Putamen (tissue), 1 donor: ENCODE measurements around the gene STXBP5.
"Not testable (repeated sequence)": the region's sequence is repeated elsewhere in the genome, so short reads cannot be mapped to it uniquely, and the experiment has no call there.

Experiments used
- DNase-seq: peaks from one replicate; pipeline ENCODE4 v3.0.0-alpha.2; 2016; ENCODE audit warnings: low spot score

Gene STXBP5

GRCh38 chr6:147246853-147247635 is 42.8 kb downstream of the STXBP5 start:
- DNase-seq, result no peak

DNA sequence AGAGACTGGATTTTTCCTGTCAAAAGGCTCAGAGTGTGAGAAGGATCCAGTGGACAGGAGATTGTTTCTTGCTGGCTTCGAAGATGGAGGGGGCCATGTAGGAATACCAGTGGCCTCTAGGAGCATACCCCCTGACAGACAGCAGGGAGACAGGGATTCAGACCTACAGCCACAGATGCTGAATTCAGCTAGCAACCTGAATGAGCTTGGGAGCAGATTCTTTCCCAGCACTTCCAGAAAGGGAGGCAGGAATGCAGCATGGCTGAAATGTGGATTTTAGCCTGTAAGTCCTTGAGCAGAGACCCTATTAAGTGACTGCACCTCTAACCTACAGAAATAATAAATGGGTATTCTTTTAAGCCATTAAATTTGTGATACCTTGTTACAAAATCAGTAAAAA is 44.6 kb downstream of the STXBP5 start:
- DNase-seq, result no peak

- DNase-seq, result no peak
Observed at GRCh38 chr6:147251072-147251471, 46.9 kb downstream of the STXBP5 start.

GRCh38 chr6:147254929-147255473 is 50.8 kb downstream of the STXBP5 start:
- not testable (repeated sequence) for DNase-seq

- DNase-seq, result no peak
Observed at GRCh38 chr6:147255948-147256674, 51.9 kb downstream of the STXBP5 start.

- DNase-seq, result no peak
Observed at GRCh38 chr6:147257760-147258159, 53.5 kb downstream of the STXBP5 start.

DNA sequence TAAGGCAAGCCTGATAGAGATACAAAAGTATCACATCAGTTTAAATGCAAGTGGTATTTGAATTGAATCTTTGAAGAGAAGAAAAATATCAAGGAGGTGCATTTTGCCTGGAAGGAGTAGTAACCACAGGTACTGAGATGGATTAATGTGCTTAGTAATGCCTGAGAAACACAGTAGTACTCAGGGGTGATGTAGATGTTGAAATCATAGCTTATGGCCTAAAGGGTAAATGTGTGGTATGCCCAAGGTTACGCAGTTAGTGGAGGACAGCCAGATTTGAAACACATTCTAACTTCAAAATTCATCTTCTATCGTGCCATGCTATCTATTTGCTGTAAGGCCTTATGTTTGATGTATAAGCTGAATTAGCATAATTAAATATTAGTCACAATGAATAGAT is 55.9 kb downstream of the STXBP5 start:
- DNase-seq, result no peak

- no peak for DNase-seq
Observed at GRCh38 chr6:147262946-147263345, 58.7 kb downstream of the STXBP5 start.

GRCh38 chr6:147266821-147267220 is 62.6 kb downstream of the STXBP5 start:
- no peak for DNase-seq

DNA sequence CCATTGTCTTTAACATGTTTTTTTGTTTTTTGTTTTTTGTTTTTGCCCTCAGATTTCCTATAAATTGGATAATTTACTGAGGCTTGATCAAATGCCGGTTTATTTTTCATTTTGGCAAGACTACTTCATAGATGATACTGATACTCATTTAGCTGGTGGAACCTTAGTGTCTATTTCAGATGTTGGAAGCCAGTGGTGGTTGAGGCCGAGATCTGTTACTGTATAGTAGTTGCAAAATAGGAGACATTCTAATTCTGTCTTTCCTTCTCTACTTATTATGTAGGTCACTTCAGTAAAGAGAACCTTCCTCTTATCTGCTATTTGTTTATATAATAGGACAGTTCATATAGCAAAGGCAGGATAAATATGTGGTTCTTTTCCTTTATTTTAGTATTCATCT is 63.4 kb downstream of the STXBP5 start:
- no peak for DNase-seq

DNA sequence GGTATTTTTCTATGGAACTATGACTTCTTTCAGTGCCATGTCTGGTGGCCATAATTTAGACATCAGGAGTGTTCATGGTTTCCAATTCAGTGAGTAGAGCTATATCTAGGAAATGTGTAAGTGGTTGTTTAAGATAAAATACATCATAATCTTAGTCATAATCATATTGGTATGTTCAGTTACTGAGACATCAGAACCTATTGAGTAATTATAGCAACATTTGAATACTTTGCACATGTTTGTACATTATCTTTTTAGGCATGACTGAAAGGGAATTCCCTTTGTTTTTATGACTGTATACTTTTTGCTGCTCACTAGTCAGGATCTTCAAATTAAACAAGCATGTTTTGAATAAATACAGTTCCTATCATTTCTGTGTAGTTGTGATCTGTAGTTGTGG is 64.0 kb downstream of the STXBP5 start:
- DNase-seq, result no peak

DNA sequence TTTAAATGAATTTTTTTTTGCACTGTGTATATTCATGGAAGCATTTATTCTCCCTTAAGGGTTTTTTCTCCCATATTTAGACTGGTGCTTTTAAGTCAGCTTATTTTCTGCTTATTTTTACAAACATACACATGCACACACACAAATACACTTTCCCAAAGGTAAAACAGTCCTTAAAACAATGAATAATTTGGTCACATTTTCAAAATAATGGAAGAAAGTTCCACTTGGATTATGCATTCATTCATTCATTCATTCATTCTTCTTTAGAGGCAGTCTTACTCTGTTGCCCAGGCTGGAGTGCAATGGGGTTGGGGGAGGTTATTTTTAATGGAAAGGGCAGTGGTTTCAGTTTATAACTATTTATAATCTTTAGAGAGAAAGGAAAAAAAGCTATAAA is 69.8 kb downstream of the STXBP5 start:
- DNase-seq, result no peak

- DNase-seq, result no peak
Observed at GRCh38 chr6:147274776-147275175, 70.6 kb downstream of the STXBP5 start.

- no peak for DNase-seq
Observed at GRCh38 chr6:147278891-147279290, 74.7 kb downstream of the STXBP5 start.

DNA sequence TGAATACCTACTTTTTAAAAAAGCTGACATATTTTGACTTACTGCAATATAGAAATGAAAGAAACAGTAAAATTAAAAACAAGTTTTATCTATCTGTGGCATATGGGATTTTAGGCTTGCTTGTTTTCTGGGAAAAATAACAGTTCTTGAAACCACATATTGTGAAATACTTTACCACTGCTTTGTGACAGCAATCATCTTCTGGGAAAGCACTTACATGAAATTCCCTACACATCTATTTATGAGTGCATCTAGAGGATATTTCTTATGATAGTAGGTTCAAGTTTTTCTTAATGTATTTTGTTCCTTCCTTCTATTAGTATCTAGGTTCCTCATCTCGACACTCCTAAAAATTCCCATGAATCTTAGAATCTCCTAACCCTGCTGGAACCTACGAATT is 75.2 kb downstream of the STXBP5 start:
- no peak for DNase-seq

DNA sequence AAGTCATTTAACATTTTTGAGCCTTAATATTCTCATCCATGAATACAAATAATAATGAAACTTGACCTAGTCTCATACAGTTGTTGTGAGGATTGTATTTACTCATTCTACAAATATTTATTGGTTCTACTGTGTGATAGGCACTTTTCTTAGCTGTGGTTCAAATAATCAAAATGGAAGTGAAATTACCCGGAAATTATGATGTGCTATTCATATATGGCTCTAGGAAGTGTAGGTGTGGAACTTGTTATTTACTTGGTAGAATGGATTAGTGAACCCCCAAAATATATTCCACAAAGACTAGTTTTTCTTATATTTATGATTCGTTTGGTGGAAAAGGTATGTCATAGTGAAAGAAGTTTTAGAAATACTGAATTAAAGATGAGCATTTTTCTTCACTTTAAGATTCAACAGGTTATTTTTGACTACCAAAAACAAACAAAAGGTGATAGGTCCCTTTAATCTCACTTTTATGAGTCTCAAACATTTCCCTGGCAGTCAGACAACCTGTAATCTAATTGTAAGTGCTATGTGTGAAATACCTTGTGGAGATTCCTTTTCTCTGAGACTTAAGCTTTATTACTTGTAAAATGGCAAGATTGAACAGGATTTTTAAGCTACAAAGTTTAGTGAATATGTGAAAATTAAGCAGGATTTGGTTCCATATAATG is 77.8 kb downstream of the STXBP5 start:
- DNase-seq, result no peak

DNA sequence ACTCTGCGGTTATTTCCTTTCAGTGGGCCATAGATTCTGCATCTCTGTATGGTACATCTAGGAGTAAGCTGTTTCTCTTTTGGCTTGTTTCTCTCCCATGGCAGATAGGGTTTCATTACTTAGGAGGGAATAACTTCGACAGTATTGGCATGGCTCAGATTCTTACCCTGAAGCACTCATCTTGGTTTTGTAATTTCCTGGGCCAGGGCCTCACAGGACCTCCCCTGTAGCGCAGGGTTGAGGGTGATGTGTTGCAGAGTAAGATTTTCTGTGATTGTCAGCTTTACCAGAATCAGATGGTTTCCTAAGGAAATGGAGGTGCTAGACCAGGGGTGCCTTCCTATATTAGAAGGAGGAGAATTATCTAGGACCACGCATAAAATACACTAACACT is 78.3 kb downstream of the STXBP5 start:
- no peak for DNase-seq

- DNase-seq, result no peak
Observed at GRCh38 chr6:147283460-147283859, 79.2 kb downstream of the STXBP5 start.

- peak; percentile 17 for DNase-seq
Observed at GRCh38 chr6:147285087-147285855, 81.1 kb downstream of the STXBP5 start.

GRCh38 chr6:147287869-147288271 is 83.7 kb downstream of the STXBP5 start:
- DNase-seq, result no peak

DNA sequence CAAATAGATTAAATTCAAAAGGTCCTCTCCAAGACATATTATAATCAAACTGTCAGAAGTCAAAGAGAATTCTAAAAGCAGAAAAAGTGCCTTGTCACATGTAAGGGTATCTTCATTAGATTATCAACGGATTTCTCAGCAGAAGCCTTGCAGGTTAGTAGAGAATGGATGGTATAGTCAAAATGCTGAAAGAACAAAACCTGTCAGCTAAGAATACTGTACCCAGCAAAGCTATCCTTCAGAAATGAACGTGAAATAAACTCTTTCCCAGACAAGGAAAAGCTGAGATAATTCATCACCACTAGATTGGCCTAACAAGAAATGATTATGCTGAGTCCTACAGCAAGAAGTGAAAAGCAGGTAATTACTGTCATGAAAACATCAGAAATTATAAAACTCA is 92.9 kb downstream of the STXBP5 start:
- DNase-seq, result no peak
